GM21390 (cell line): Measurements from ENCODE around the gene AK5.
"Not testable (repeated sequence)": the region's sequence is repeated elsewhere in the genome, so short reads cannot be mapped to it uniquely, and the experiment has no call there.

Source experiments
- ATAC-seq: cut with Tn5 transposase; IDR thresholded peaks from one replicate; pipeline ENCODE4 v1.9.1; 2021; ENCODE audit not compliant: unreplicated experiment

AK5 gene

GRCh38 chr1:77287535-77287934, 5.7 kb downstream of the AK5 start:
- ATAC-seq: no peak

- ATAC-seq: no peak
Observed at GRCh38 chr1:77288275-77288674, 6.5 kb downstream of the AK5 start.

GRCh38 chr1:77290576-77290975, 8.8 kb downstream of the AK5 start:
- no peak for ATAC-seq

GRCh38 chr1:77292551-77292950, 10.7 kb downstream of the AK5 start:
- ATAC-seq: no peak

- ATAC-seq: no peak
Observed at GRCh38 chr1:77300566-77300965, 18.7 kb downstream of the AK5 start.

GRCh38 chr1:77303387-77303786, 21.6 kb downstream of the AK5 start:
- no peak for ATAC-seq

GRCh38 chr1:77308889-77309621, 27.2 kb downstream of the AK5 start:
- no peak for ATAC-seq

DNA sequence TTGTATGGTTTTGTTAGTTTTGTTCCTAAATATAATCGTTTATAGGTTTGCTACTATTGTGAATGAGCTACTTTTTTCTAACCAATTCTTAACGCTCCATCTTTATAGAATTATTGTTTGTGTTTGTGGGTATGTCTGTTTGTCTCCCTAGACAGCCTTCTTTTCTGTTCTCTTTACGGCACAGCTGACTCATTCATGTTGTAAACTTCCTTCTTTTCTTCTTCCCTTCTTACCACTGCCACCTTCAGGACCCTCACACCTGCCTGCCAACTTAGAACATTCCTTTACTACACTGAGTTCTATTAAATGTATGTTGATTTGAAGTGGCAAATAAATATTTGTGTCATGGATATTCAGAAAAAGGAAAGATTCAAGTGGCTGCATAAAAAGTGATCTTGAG, 29.1 kb downstream of the AK5 start:
- no peak for ATAC-seq

GRCh38 chr1:77312364-77312763, 30.5 kb downstream of the AK5 start:
- not testable (repeated sequence) for ATAC-seq

- peak; percentile 53 for ATAC-seq
Observed at GRCh38 chr1:77313491-77313890, 31.7 kb downstream of the AK5 start.

- no peak for ATAC-seq
Observed at GRCh38 chr1:77316006-77316405, 34.2 kb downstream of the AK5 start.

GRCh38 chr1:77316966-77317365, 35.1 kb downstream of the AK5 start:
- ATAC-seq: no peak

DNA sequence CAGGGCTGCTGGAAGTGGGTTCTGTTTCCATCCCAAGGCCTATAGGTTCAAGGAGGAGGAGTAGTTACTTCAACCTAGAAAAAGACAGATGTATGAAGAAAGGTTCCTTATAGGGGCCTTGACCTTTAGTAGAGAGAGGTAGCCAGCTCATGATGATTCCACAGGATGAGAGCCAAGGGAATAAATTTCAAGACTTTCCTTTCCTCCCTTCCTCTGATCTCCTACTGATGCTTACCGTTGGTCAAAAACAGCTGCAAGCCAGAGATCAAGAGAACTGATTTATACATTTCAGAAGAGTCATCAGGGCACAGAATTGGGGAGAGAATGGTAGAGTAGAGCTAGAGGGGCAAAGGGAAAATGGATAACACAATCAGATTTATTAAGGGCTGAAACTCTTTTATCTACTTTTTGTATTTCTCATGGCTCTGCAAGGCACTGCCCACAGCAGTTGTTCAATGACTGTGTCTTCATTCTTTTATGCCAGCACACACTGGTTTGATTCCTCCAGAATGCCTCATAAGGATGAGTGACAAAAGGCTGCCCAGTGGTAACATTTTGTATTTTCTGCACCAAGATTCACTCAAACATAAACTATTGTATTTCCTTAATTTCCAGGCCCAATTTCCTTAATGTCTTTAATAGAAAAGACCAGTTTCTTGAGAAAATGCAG, 37.4 kb downstream of the AK5 start:
- ATAC-seq: no peak

GRCh38 chr1:77322061-77322900, 40.5 kb downstream of the AK5 start:
- ATAC-seq: no peak

- ATAC-seq: no peak
Observed at GRCh38 chr1:77333501-77333900, 51.7 kb downstream of the AK5 start.

DNA sequence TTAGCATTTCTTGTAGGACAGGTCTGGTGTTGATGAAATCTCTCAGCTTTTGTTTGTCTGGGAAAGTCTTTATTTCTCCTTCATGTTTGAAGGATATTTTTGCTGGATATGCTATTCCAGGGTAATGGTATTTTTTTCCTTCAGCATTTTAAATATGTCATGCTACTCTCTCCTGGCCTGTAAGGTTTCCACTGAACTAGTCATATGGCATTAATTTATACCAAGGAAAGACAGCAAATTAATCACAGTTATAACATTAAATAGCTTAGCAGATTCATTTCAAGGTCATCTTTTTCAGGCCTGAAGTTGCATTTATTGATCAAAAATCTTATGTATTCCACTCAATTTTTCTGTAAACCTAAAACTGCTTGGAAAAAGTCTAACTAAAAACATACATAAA, 54.9 kb downstream of the AK5 start:
- ATAC-seq: no peak

GRCh38 chr1:77339326-77339725, 57.5 kb downstream of the AK5 start:
- ATAC-seq: no peak

- ATAC-seq: no peak
Observed at GRCh38 chr1:77341195-77341594, 59.4 kb downstream of the AK5 start.

DNA sequence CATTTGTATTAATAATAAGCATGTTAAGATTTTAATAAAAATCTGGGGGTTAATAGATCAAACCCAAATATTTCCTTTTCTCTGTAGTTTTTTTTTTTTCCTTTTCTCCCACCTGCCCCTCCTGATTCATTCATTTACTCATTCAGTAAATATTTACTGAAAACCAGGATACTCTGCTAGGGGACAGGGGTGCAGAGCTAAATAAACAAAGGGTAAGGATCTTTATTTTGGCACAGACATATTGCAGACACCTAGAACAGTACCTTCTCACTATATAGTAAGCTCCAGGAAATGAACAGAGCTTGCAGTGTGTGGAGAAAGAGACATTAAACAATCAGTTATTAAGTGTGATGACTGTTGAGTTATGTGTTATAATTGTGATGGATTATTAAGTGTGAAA, 60.9 kb downstream of the AK5 start:
- no peak for ATAC-seq

DNA sequence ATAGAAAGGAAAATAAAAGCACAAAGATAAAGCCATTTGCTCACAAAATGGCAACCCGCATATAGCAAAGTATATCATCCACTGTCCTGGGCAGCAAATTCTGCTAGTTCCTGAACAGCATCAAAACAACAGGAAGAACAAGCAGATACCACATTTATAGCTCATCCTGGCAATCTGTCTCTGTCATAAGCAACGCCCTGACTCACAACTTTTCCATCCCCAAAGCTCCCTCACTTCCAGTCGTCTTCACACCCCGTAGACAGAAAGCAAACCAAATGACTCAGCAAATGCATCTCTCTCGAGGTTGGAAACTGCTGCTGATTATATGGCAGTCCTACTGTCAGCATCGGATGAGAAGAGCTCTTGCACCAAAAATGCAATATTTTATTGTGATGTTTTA, 65.8 kb downstream of the AK5 start:
- no peak for ATAC-seq

DNA sequence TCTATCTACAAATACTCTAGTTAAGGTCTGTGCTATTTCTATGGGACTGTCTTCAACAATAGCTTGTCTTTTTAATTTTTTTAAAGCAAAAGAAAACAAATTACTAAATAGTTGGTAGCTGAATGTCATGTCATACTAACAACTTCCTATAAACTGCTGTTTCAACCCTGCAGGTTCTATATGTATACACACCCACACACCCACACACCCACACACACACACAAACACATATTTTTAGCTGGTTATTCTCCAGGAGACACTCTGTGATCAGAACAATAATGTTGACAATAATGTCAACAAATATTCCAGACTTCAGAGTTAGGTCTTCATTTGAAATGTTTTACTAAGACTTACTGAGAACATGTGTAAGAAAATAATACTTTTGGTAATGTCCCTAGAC, 66.7 kb downstream of the AK5 start:
- ATAC-seq: no peak

DNA sequence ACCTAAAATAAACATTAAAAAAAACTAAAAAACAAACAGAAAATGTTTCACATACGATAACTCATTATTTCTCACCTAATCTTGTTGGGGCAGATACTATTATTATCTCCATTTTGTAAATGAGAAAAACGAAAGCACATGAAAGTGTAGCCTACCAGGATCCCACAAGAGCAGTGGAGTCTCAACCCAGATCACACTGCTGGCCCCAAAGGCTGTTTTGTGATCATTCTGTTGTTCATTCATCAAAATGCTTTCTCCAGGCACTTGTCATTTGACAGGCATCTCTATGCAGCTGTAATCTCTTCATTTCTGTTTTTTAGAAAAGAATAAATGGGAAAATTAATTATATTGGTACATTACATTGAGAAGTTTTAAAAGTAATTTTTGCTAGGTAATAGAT, 67.5 kb downstream of the AK5 start:
- no peak for ATAC-seq
